ENCODE results near the gene SLMAP.

GRCh38 chr3:57855943-57856342 is 99.8 kb downstream of the SLMAP start:
- TF ChIP-seq ZBTB7A (IDR thresholded peaks at IDR 0.05; ENCODE audit: low read depth): no peak
- no peak for TF ChIP-seq EP300 (IDR thresholded peaks at IDR 0.05; ENCODE audit: borderline replicate concordance)
- TF ChIP-seq YY1 (IDR thresholded peaks at IDR 0.05; ENCODE audit: low read depth): no peak
- no peak for TF ChIP-seq TAF1 (IDR thresholded peaks at IDR 0.05; ENCODE audit: low read depth)
- TF ChIP-seq CEBPB (IDR thresholded peaks at IDR 0.05): no peak
- TF ChIP-seq RAD21 (IDR thresholded peaks at IDR 0.05; ENCODE audit: low read depth): no peak
- no peak for TF ChIP-seq REST (IDR thresholded peaks at IDR 0.05; ENCODE audit: low read depth)
- no peak for TF ChIP-seq TEAD4 (IDR thresholded peaks at IDR 0.05)
- no peak for TF ChIP-seq EGR1 (IDR thresholded peaks at IDR 0.05)
- no peak for TF ChIP-seq MAX (IDR thresholded peaks at IDR 0.05)
